Raji (cell line): Measurements from ENCODE around the gene POLR1F.

Experiments
- POLR2A ChIP-seq: IDR thresholded peaks from 2 replicates; pipeline ENCODE4 v1.6.1; 2011; ENCODE audit warnings: low read depth, low read length, control low read depth; ENCODE audit not compliant: insufficient read depth

The POLR1F gene

GRCh38 chr7:19708397-19709248 lies at the start of gene POLR1F:
POLR1F (minus strand) TSS chr7:19709037; CDS start chr7:19709016, 21 bp downstream.
- TF ChIP-seq POLR2A = peak; percentile 98

GRCh38 chr7:19754521-19755116 lies 45.8 kb upstream of the POLR1F start:
- no peak for TF ChIP-seq POLR2A

- no peak for TF ChIP-seq POLR2A
Measured at GRCh38 chr7:19752020-19752419, 43.2 kb upstream of the POLR1F start.

GRCh38 chr7:19749658-19750057 lies 40.8 kb upstream of the POLR1F start:
- TF ChIP-seq POLR2A = no peak

GRCh38 chr7:19747740-19748339 lies 39.0 kb upstream of the POLR1F start:
- no peak for TF ChIP-seq POLR2A

GRCh38 chr7:19744075-19744474 lies 35.2 kb upstream of the POLR1F start:
- no peak for TF ChIP-seq POLR2A

GRCh38 chr7:19728716-19729115 lies 19.9 kb upstream of the POLR1F start:
- no peak for TF ChIP-seq POLR2A

GRCh38 chr7:19725770-19726169 lies 16.9 kb upstream of the POLR1F start:
- TF ChIP-seq POLR2A = no peak

- TF ChIP-seq POLR2A = no peak
Measured at GRCh38 chr7:19715499-19715898, 6.7 kb upstream of the POLR1F start.

- no peak for TF ChIP-seq POLR2A
Measured at GRCh38 chr7:19713676-19714075, 4.8 kb upstream of the POLR1F start.

- TF ChIP-seq POLR2A = no peak
Measured at GRCh38 chr7:19709249-19709578, 377 bp upstream of the POLR1F start.

- no peak for TF ChIP-seq POLR2A
Measured at GRCh38 chr7:19707240-19707639, 1.6 kb downstream of the POLR1F start.

- TF ChIP-seq POLR2A = no peak
Measured at GRCh38 chr7:19705663-19706062, 3.2 kb downstream of the POLR1F start.

- TF ChIP-seq POLR2A = no peak
Measured at GRCh38 chr7:19701471-19701870, 7.4 kb downstream of the POLR1F start.

GRCh38 chr7:19700936-19701335 lies 7.9 kb downstream of the POLR1F start:
- TF ChIP-seq POLR2A = no peak

- TF ChIP-seq POLR2A = no peak
Measured at GRCh38 chr7:19698331-19698730, 10.5 kb downstream of the POLR1F start.

- no peak for TF ChIP-seq POLR2A
Measured at GRCh38 chr7:19696926-19697325, 11.9 kb downstream of the POLR1F start.
